Measurements from ENCODE around the gene RIPPLY3.
"Not testable (repeated sequence)": the region's sequence is repeated elsewhere in the genome, so short reads cannot be mapped to it uniquely, and the experiment has no call there.

Gene RIPPLY3

DNA sequence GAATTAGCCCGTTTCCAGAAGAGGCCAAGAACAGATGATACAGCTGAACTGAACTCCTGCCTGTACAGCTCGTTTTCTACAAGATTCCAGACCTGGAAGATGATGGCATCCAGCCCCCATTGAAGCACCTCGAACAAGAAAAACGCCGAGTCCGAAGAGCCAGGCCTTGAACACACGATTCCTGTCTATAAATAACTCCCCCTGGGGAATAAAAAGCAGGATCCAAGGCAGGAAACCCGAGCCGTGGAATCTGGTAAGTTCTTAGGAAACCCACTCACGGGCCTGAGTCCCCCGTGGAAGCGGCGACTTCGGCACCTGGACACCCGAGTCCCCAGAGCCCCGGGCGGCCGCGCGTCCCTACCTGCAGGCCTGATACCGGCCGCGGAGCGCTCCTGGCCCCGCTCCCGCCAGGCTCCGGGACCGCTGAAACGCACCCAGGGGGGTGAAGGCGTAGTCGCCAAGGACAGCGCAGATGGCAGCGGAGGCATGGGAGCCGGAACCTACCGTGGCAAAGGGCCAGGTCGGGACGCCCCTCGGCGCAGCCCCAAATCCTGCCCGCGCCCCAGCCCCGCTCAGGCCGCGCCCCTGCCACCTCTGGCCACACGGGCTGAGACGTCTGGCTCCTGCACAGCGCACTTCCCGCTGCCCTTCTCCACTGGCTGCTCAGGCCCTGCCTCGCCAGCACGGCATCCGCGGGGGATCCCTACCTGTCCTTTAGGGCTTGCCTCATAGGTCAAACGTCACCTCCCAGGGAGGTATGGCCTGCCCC lies 26.0 kb upstream of the RIPPLY3 start:
- DNase-seq = peak in 9 of 56 donors; percentile 6 to 64 (median 23)

- DNase-seq = no peak
Observed at GRCh38 chr21:36981049-36981391, 25.5 kb upstream of the RIPPLY3 start.

- DNase-seq = no peak
Observed at GRCh38 chr21:36981977-36982700, 24.4 kb upstream of the RIPPLY3 start.

DNA sequence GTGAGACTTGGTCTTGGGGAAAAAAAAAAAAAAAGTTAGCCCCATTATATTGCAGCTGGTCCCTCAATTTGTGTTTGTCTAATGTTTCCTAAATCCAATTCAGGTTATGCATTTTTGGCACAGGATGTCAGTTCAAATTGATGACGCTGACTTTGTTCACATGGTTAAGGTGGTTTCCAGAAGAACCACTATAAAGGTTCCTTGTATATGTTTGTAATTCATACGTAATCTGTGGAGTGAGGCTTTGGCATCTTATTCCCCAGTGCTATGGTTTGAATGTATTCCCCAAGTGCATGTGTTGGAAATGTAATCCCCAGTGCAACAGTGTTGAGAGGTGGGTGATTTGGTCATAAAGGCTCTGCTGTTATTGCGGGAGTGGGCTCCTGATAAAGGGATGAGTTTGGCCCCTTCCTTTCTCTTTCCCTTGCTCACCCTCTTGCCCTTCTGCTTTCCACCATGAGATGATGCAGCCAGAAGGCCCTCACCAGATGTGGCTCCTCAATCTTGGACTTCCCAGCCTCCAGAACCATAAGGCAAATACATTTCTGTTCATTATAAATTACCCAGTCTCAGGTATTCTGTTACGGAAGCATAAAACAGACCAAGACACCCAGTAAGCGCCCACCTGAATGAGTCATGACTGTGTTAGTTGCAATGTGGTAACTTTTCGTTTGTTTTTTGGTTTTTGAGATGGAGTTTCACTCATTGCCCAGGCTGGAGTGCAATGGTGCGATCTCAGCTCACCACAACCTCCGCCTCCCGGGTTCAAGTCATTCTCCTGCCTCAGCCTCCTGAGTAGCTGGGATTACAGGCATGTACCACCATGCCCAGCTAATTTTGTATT lies 20.5 kb upstream of the RIPPLY3 start:
- DNase-seq = no peak

DNA sequence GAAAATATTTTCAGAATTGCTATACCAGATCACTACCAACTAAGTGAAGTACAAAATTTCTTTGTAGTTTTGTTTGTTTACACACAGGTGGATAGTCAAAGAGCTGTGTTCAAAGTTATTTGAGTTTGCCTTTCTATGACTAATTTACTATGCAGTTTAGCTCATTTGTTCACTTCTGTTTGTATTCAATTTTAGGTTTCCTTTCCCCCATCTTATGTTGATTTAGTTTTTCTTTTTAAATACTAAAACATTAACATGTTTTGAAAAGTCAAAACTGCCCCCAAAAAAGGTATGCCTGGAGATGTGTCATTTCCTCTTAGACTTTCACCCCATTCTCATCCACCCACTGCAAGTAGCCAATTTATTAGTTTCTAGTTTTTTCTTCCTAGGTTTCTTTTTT lies 18.7 kb upstream of the RIPPLY3 start:
- no peak for DNase-seq

DNA sequence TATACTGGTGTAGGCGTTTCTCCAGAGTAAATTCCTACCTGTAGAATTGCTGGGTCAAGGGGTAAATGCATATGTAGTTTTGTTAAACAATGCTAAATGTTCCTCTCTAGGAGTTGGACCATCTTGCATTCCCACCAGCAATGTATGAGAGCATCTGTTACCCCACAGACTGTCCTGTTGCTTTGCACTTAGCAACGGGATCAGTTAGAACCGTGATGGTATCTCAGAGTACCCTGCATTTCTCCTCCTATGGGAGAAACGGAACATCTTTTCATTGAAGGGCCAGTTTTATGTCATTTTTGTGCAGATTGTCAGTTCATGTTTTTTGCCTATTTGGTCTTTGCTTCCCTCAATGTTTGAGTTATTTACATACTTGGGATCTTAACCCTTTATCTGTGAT lies 18.0 kb upstream of the RIPPLY3 start:
- no peak for DNase-seq

DNA sequence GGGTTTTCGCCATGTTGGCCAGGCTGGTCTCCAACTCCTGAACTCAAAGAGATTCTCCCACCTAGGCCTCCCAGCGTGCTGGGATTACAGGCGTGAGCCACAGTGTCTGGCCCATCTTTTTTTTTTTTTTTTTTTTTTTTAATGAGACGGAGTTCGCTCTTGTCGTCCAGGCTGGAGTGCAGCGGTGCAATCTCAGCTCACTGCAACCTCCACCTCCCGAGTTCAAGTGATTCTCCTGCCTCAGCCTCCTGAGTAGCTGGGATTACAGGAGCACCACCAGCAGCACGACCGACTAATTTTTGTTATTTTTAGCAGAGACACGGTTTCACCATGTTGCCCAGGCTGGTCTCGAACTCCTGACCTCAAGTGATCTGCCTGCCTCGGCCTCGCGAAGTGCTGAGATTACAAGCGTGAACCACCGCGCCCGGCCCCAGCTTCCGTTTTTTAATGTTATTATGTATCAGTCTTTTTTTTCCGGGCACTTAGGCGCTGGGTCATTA lies 17.3 kb upstream of the RIPPLY3 start:
- DNase-seq = not testable (repeated sequence)

DNA sequence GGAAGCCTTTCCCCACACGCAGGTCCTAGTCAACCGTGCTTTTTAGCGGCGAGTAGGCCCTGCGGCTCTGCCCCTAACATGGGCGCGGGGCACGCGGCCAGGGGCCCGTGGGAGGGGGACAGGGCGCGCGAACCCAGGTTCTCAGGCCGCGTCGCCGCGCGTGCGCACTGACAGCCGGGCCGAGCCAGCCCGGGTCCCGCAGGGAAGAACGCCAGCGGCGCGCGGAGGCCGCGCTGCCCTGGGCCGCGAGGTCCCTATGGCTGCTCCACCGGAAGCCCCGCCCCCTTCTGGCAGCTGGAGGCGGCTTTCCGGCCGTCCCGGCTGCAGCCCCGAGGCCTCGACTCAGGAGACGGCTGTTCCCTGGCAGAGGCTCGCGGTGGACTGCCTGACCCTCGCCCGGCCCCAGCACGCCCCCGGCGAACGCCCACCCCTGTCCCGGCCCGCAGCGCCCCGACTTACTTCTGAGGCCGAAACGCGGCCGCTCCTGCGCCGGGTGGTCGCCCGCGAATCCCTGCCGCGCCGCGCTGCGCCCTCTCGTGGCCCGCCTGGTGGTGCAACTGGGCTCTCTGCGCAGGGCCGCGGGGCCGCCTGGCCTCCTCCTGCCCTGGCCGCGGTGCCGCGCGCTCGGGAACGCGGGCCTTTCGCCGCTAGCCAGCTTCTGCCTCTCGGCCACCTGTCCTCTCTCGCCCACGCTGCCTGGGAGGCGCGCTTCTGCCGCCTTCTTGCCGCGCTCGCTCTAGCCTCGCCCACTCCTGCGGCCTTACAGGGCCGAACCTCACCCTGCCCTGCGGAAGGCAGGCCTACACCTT lies 16.6 kb upstream of the RIPPLY3 start:
- peak in 55 of 56 donors; percentile 32 to 99 (median 87) for DNase-seq

DNA sequence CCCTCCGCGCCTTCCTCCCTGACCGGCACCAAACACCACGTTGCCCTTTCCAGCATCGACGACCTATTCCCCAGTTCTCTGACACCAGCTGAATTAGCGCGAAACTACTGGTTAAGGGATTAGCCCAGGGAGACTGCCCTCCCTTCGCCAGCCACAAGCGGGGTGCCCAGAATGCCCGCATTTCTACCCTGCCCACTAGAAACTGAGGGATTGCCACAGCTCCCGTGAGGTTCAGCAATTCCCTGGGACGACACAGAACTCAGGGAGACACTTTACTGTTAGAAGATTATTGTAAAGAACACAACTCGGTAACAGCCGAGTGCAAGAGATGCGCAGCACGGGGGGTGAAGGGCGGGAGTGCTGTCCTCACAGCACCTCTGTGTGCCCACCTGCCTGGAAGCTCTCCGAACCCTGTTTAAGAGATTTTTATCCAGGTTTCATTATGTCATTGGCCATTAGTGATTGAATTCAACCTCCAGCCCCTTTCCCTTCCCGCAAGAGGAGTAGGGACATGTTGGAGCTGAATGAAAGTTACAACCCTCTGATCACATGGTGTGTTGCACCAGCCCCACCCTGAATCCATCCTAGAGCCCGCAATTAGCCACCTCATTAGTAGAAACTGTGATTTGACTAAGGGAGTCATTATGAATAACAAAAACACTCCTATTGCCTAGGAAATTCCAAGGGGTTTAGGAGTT lies 15.8 kb upstream of the RIPPLY3 start:
- peak in 2 of 56 donors; percentile 44 to 47 for DNase-seq

DNA sequence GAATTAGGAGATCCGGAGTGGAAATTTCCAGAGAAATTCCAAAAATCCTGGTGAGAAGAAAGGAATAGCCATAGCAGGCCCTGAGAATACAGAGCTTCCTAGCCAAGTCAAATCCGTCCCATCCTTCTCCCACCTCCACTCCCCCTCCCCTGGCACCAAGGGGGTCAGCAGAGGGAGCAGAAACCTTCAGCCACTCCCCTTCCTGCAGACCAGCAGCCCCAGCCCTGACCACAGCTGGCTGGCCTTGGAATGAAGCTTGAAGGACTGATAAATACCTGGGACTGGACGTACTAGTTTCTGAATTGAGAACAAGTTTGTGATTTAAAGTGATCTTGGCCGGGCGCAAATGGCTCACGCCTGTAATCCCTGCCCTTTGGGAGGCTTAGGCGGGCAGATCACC lies 13.8 kb upstream of the RIPPLY3 start:
- DNase-seq = no peak

GRCh38 chr21:36994501-36995158 lies 11.9 kb upstream of the RIPPLY3 start:
- DNase-seq = no peak

GRCh38 chr21:36995285-36995684 lies 11.2 kb upstream of the RIPPLY3 start:
- DNase-seq = not testable (repeated sequence)

- DNase-seq = no peak
Observed at GRCh38 chr21:36999131-36999898, 7.2 kb upstream of the RIPPLY3 start.

DNA sequence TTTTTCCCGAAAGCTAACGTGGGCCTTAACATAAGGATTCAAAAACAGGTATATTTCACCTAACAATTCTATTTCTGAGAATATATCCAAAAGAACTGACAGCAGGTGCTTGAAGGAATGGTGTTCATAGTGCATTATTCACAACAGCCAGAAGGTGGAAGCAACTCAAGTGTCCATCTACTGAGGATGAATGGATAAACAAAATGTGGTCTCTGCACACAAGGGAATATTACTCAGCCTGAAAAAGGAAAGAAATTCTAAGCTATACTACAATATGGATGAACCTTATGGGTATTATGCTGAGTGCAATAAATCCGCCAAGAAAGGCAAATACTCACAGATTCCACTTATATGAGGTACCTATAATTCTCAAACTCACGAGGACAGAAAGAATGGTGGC lies 6.1 kb upstream of the RIPPLY3 start:
- DNase-seq = no peak

GRCh38 chr21:37001441-37001840 lies 5.1 kb upstream of the RIPPLY3 start:
- no peak for DNase-seq

DNA sequence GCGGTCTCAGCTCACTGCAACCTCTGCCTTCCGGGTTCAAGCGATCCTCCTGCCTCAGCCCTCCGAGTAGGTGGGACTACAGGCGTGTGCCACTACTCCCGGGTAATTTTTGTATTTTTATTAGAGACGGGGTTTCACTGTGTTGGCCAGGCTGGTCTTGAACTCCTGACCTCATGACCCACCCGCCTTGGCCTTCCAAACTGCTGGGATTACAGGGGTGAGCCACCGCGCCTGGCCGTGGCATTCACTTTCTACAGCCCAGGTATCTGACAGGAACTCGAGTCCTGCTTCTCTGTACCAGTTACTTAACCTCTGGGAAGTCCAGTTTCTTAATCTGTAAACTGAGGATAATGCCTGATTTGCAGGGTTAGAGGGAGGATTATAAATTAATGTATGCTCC lies 3.7 kb upstream of the RIPPLY3 start:
- not testable (repeated sequence) for DNase-seq

GRCh38 chr21:37003917-37004316 lies 2.6 kb upstream of the RIPPLY3 start:
- DNase-seq = not testable (repeated sequence)

DNA sequence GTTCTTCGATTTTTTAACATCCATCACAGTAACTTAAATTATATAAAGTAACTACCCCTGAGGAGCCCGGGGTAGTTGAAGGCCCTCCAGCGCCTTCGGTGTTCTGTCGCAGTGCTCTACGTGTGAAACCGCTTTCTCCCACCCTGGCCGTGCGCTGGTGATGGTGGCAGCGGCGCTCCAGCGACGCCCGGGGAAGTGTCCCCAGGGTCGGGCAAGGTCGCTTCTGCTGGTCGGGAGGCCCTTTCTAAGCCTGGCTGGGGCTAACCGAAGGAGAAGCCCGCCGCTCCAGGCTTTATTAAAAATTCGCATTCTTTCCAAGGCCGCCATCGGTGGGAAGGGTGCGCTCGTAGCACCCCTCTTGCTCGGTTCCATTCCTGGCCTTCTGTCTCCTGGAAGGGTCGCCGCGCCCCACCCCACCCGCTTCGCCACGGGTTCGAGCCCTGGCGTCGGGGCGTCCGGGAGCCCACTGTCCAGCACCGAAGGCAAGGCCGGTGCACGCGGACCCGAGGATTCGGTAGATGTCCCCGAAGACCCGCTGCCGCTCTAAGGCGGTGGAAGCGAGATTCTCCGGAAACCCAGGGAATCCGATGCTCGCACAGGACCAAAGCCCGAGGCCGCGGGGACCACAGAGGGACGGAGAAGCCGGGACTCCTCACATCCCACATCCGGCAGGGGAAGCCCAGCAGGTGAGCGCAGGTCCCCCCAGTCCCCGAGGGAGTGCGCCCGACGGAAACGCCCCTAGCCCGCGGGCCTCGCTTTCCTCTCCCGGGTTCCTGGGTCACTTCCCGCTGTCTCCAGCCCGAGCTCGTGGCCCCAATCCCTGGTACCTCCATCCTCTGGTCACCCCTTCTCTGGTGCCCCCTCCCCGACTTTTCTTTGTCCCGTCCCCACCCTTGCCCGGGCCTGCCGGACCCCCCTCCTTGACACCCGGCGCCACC lies 685 bp upstream of the RIPPLY3 start:
- no peak for DNase-seq

All from amygdala (tissue), 56 donors.